OCI-LY3 (cell line): ENCODE measurements around the gene RBMS3.

Experiments used
- H2AFZ ChIP-seq: fragments of 200-600, 300-600 bp; shearing (Covaris generic); 2 replicates; pipeline ENCODE4 v1.6.0; 2014; ENCODE audit warnings: antibody characterized with exemption, low read depth, low read length
- H3K27ac ChIP-seq: fragments of 200-600, 300-600 bp; sonication (generic); 2 replicates; pipeline ENCODE4 v1.5.1; 2014; ENCODE audit warnings: mild to moderate bottlenecking, low read length, moderate library complexity, mixed read lengths
- H3K27me3 ChIP-seq: fragments of 200-600, 300-600 bp; sonication (generic); 2 replicates; pipeline ENCODE4 v1.6.1; 2014; ENCODE audit warnings: low read depth, low read length, mixed read lengths
- H3K36me3 ChIP-seq: fragments of 200-600, 300-600 bp; sonication (generic); replicated peaks from 2 replicates; pipeline ENCODE3; 2014; ENCODE audit warnings: low read depth, low read length, mixed read lengths
- H3K4me1 ChIP-seq: fragments of 300-600, 200-600 bp; sonication (generic); 2 replicates; pipeline ENCODE4 v1.6.1; 2014; ENCODE audit warnings: low read length, mixed read lengths
- H3K4me2 ChIP-seq: fragments of 200-600, 300-600 bp; sonication (generic); 2 replicates; pipeline ENCODE4 v1.6.1; 2014; ENCODE audit warnings: low read length, mixed read lengths
- H3K4me3 ChIP-seq: fragments of 300-600, 200-600 bp; sonication (generic); 2 replicates; pipeline ENCODE4 v1.5.1; 2014; ENCODE audit warnings: antibody characterized with exemption, mild to moderate bottlenecking, low read length, moderate library complexity
- H3K79me2 ChIP-seq: fragments of 300-600, 200-600 bp; shearing (Covaris generic); 2 replicates; pipeline ENCODE4 v1.6.1; 2014; ENCODE audit warnings: mild to moderate bottlenecking, low read length, mixed read lengths
- H3K9ac ChIP-seq: fragments of 300-600, 200-600 bp; shearing (Covaris generic); 2 replicates; pipeline ENCODE4 v1.6.0; 2014; ENCODE audit warnings: mild to moderate bottlenecking, low read length, moderate library complexity
- H3K9me3 ChIP-seq: fragments of 200-600, 300-600 bp; shearing (Covaris generic); 2 replicates; pipeline ENCODE4 v1.6.1; 2014; ENCODE audit warnings: low read length, mixed read lengths; ENCODE audit not compliant: insufficient read depth
- H4K20me1 ChIP-seq: fragments of 200-600, 300-600 bp; sonication (generic); 2 replicates; pipeline ENCODE4 v1.6.1; 2016; ENCODE audit warnings: low read length, mixed read lengths; ENCODE audit not compliant: insufficient read depth
- CTCF ChIP-seq: fragments of 200-600, 300-600 bp; sonication (generic); IDR thresholded peaks from 2 replicates; pipeline ENCODE4 v1.5.1; 2014; ENCODE audit warnings: antibody characterized with exemption, low read length, low read depth
- EZH2phosphoT487 ChIP-seq: fragments of 200-600 bp; shearing (Covaris generic); IDR thresholded peaks from 2 replicates; pipeline ENCODE4 v1.6.1; 2018; ENCODE audit warnings: antibody characterized with exemption, mixed run types, low read depth

RBMS3 gene

GRCh38 chr3:29677421-29677820 is 396.6 kb downstream of the RBMS3 start:
- no peak for TF ChIP-seq CTCF
- H2AFZ ChIP-seq = no peak overlapping the region

GRCh38 chr3:29679944-29680343 is 399.1 kb downstream of the RBMS3 start:
- H3K4me3 ChIP-seq = no peak overlapping the region
- no peak overlapping the region for H3K9ac ChIP-seq
- H3K4me2 ChIP-seq = no peak overlapping the region
- H3K27me3 ChIP-seq = no peaks in the 10 kb centered on the region
- no peak overlapping the region for H3K27ac ChIP-seq
- TF ChIP-seq EZH2phosphoT487 (no peak), CTCF (no peak)
- H3K4me1 ChIP-seq = peaks cover 29% of the 10 kb centered on the region
- no peaks in the 10 kb centered on the region for H4K20me1 ChIP-seq
- peaks cover 6% of the 10 kb centered on the region for H3K36me3 ChIP-seq
- peaks cover 4% of the 10 kb centered on the region; the same call in 1 of the 2 replicates for H3K9me3 ChIP-seq
- no peak overlapping the region for H2AFZ ChIP-seq
- no peaks in the 10 kb centered on the region for H3K79me2 ChIP-seq

More at GRCh38 chr3:29677421-29677820, 396.6 kb downstream of the RBMS3 start:
- Histone ChIP-seq H3K4me1 (peaks cover 6% of the 10 kb centered on the region), H4K20me1 (no peaks in the 10 kb centered on the region), H3K9ac (no peak overlapping the region), H3K4me2 (no peak overlapping the region), H3K9me3 (no peaks in the 10 kb centered on the region), H3K79me2 (no peaks in the 10 kb centered on the region), H3K27me3 (no peaks in the 10 kb centered on the region), H3K36me3 (no peaks in the 10 kb centered on the region), H3K27ac (no peak overlapping the region), H3K4me3 (no peak overlapping the region)

- Histone ChIP-seq H3K27ac (peak overlapping the region; percentile 83), H3K9ac (peak overlapping the region; percentile 60), H3K4me3 (peak overlapping the region; percentile 50), H3K4me2 (peak overlapping the region; percentile 76), H2AFZ (peak overlapping the region; percentile 48), H3K27me3 (no peaks in the 10 kb centered on the region), H3K4me1 (peaks cover 54% of the 10 kb centered on the region), H3K79me2 (no peaks in the 10 kb centered on the region), H3K36me3 (peaks cover 20% of the 10 kb centered on the region), H3K9me3 (peaks cover 7% of the 10 kb centered on the region), H4K20me1 (no peaks in the 10 kb centered on the region)
- no peak for TF ChIP-seq EZH2phosphoT487
- no peak for TF ChIP-seq CTCF
Measured at GRCh38 chr3:29683018-29683993, 402.4 kb downstream of the RBMS3 start.

- H3K27me3 ChIP-seq = no peaks in the 10 kb centered on the region
- H4K20me1 ChIP-seq = no peaks in the 10 kb centered on the region
- H3K79me2 ChIP-seq = no peaks in the 10 kb centered on the region
- peak overlapping the region; percentile 62 for H3K27ac ChIP-seq
- H3K4me2 ChIP-seq = peak overlapping the region; percentile 54
- TF ChIP-seq EZH2phosphoT487 = no peak
- TF ChIP-seq CTCF = no peak
- H3K36me3 ChIP-seq = peaks cover 20% of the 10 kb centered on the region
- peaks cover 52% of the 10 kb centered on the region for H3K4me1 ChIP-seq
- H3K9ac ChIP-seq = peak overlapping the region; percentile 21
- H3K4me3 ChIP-seq = peak overlapping the region; percentile 23
- H2AFZ ChIP-seq = no peak overlapping the region
- H3K9me3 ChIP-seq = peaks cover 7% of the 10 kb centered on the region
Measured at GRCh38 chr3:29686889-29687592, 406.2 kb downstream of the RBMS3 start.
